Esophagus squamous epithelium (tissue), 5 donors: Measurements from ENCODE around the gene CRABP2. TPM values are rescaled to one million over a fixed set of nuclear protein-coding genes. Genes with fewer than 3 reads are reported as not detected.

Experiments used
- DNase-seq: peaks from one replicate; lab custom pipeline; 2025; lab: John Stamatoyannopoulos, UW
- H3K27ac ChIP-seq, 4 donors: fragments of 200-600 bp; sonication (generic); one replicate each; pipeline ENCODE4 v1.5.1; 2016 to 2019; ENCODE audit warnings: mild to moderate bottlenecking in 1 of 4
- H3K27me3 ChIP-seq, 4 donors: fragments of 200-600 bp; sonication (generic); 1 replicate in 3 of 4; 2 replicates in 1 of 4; pipeline versions ENCODE4 v1.5.1 to v1.6.0; 2017 to 2021; ENCODE audit warnings: antibody characterized with exemption in 1 of 4
- H3K36me3 ChIP-seq, 3 donors: fragments of 200-600 bp; sonication (generic); one replicate each; pipeline ENCODE4 v1.5.1; 2016 to 2019
- H3K4me1 ChIP-seq, 3 donors: fragments of 200-600 bp; sonication (generic); one replicate each; pipeline ENCODE4 v1.5.1; 2017 to 2019
- H3K4me3 ChIP-seq, 4 donors: fragments of 200-600 bp; sonication (generic); 1 replicate in 3 of 4; 2 replicates in 1 of 4; pipeline ENCODE4 v1.5.1; 2016 to 2019; ENCODE audit warnings: mild to moderate bottlenecking in 2 of 4, moderate library complexity in 1 of 4
- H3K9me3 ChIP-seq, 3 donors: fragments of 200-600 bp; sonication (generic); one replicate each; pipeline ENCODE4 v1.5.1; 2016 to 2019
- POLR2A ChIP-seq, 4 donors: fragments of 450-650 bp; IDR thresholded peaks; one replicate each; pipeline ENCODE4 v1.6.1; 2017; ENCODE audit warnings: antibody characterized with exemption in 4 of 4, mild to moderate bottlenecking in 4 of 4, moderate library complexity in 3 of 4
- WGBS, 2 donors: methylation state at CpG; one replicate each; pipeline ENCODE4 v1.1.5; 2018; 5-methylcytosine and 5-hydroxymethylcytosine counted together
- intact Hi-C: fragments of 100-400 bp; cut with DNase I; formaldehyde crosslinking; loops from one replicate; pipeline ENCODE4 v1.15.0; 2022
- total RNA-seq, 4 donors: library from RNA; depleted of rRNA; stranded (reverse); fragments of >200 nt; gene quantifications; one replicate each; pipeline ENCODE4 v1.1.0, GENCODE V29; 2016
- TF ChIP-seq, protein P1 (sequence below), 6 experiments: fragments of 450-650 bp in 4 of 6; fragments of 200-600 bp in 2 of 6; sonication (generic) in 2 of 6; IDR thresholded peaks; one replicate each; pipeline ENCODE4 v1.5.1; 2016 to 2019; ENCODE audit warnings: antibody characterized with exemption in 6 of 6, mild to moderate bottlenecking in 4 of 6, moderate library complexity in 4 of 6
- donor health status: DM: yes; HTN: yes; CAD: no.

The CRABP2 gene
- total RNA-seq, 4 donors from 2014 or later: 149 to 916 (median 441) TPM

GRCh38 chr1:156742801-156743200 is 37.4 kb upstream of the CRABP2 start:
- Histone ChIP-seq H3K27me3 (no peaks in the 10 kb centered on the region), H3K36me3 (peaks cover 23 to 47% (median 26%) of the 10 kb centered on the region in 3 donors), H3K4me1 (peaks cover 24 to 73% (median 35%) of the 10 kb centered on the region in 3 donors), H3K4me3 (no peak overlapping the region), H3K27ac (no peak overlapping the region), H3K9me3 (no peaks in the 10 kb centered on the region)
- no peak for DNase-seq
- intact Hi-C loops: no loop called here
- 89 to 91% methylated on average over 4 of the region's 4 CpGs for WGBS, 2 donors
- TF ChIP-seq POLR2A (IDR thresholded peaks at IDR 0.05): no peak
- TF ChIP-seq, protein P1, sequence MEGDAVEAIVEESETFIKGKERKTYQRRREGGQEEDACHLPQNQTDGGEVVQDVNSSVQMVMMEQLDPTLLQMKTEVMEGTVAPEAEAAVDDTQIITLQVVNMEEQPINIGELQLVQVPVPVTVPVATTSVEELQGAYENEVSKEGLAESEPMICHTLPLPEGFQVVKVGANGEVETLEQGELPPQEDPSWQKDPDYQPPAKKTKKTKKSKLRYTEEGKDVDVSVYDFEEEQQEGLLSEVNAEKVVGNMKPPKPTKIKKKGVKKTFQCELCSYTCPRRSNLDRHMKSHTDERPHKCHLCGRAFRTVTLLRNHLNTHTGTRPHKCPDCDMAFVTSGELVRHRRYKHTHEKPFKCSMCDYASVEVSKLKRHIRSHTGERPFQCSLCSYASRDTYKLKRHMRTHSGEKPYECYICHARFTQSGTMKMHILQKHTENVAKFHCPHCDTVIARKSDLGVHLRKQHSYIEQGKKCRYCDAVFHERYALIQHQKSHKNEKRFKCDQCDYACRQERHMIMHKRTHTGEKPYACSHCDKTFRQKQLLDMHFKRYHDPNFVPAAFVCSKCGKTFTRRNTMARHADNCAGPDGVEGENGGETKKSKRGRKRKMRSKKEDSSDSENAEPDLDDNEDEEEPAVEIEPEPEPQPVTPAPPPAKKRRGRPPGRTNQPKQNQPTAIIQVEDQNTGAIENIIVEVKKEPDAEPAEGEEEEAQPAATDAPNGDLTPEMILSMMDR (IDR thresholded peaks at IDR 0.05): no peak

GRCh38 chr1:156742017-156742416 is 36.6 kb upstream of the CRABP2 start:
- H3K36me3 ChIP-seq: peaks cover 24 to 55% (median 32%) of the 10 kb centered on the region in 3 donors

GRCh38 chr1:156741481-156741983 is 36.1 kb upstream of the CRABP2 start:
- TF ChIP-seq, protein P1 (IDR thresholded peaks at IDR 0.05): no peak
- TF ChIP-seq POLR2A (IDR thresholded peaks at IDR 0.05): no peak
- Histone ChIP-seq H3K27me3 (no peaks in the 10 kb centered on the region), H3K4me1 (peaks cover 13 to 60% (median 29%) of the 10 kb centered on the region in 3 donors), H3K9me3 (no peaks in the 10 kb centered on the region), H3K36me3 (peaks cover 28 to 60% (median 37%) of the 10 kb centered on the region in 3 donors), H3K4me3 (peak overlapping the region in 3 of 4 donors; percentile 79 to 90 (median 87)), H3K27ac (peak overlapping the region; percentile 76 to 95 (median 92))
- WGBS, 2 donors: 41 to 52% methylated on average over 8 of the region's 8 CpGs
- no peak for DNase-seq
- intact Hi-C loops: no loop called here

More at GRCh38 chr1:156742017-156742416, 36.6 kb upstream of the CRABP2 start:
- TF ChIP-seq POLR2A (IDR thresholded peaks at IDR 0.05): no peak
- TF ChIP-seq, protein P1 (IDR thresholded peaks at IDR 0.05): no peak
- Histone ChIP-seq H3K4me1 (peaks cover 17 to 65% (median 32%) of the 10 kb centered on the region in 3 donors), H3K27me3 (no peaks in the 10 kb centered on the region), H3K9me3 (no peaks in the 10 kb centered on the region), H3K4me3 (no peak overlapping the region), H3K27ac (peak overlapping the region; percentile 76 to 95 (median 92))
- intact Hi-C loops: no loop called here
- DNase-seq: no peak
- WGBS, 2 donors: 67 to 72% methylated on average over 3 of the region's 3 CpGs

DNA sequence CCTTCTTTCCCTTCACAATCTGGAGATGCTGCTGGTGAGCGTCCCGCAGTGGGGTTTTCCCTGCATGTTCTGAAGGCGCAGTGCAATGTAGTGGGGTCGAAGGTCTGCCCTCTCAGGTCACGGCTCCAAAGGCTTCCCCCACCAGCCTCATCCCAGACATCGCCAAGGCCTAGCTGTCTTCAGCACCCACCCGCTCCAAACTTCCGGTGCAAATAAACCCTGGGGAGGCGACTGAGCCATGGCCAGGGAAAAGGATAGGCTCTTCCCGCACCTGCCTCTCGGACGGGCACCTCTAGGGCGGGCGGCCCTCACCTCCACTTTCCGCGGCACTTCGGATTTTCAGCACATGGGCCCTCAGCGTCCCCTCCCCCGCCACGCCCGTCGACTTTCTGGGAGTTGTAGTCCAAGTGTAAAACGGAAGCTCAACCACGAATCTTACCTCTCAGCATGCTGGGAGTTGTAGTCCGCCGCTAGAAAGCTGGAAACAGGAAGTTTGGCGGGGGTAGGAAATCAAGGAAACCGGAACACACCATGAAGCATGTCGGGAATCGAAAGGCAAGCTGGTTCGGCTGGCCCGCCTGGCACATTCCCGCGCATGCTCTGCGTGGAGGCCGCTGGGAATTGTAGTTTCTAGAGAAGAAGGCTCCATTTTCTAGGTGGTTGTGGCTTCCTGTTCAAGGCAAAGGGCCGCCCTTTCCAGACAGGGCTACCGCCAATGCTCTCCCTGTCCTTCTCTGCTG is 35.5 kb upstream of the CRABP2 start, which contains the start of gene MRPL24:
Gene MRPL24 (minus strand): TSS at position 348 of the 740 bp plus-strand sequence. CDS start 2,384 bp downstream, outside the sequence.
- intact Hi-C loops: no loop called here
- Histone ChIP-seq H3K9me3 (no peaks in the 10 kb centered on the region), H3K36me3 (peaks cover 34 to 66% (median 41%) of the 10 kb centered on the region in 3 donors), H3K27ac (peak within 1 kb of the TSS; percentile 76 to 95 (median 92)), H3K4me3 (peak within 1 kb of the TSS; percentile 50 to 90 (median 83)), H3K4me1 (peaks cover 6 to 54% (median 23%) of the 10 kb centered on the region in 3 donors), H3K27me3 (no peaks in the 10 kb centered on the region)
- 0% methylated on average over 15 to 18 of the region's 38 CpGs for WGBS, 2 donors
- DNase-seq: peak; percentile 91
- TF ChIP-seq, protein P1 (IDR thresholded peaks at IDR 0.05): peak in 1 of 6 experiments; percentile 18
- TF ChIP-seq POLR2A (IDR thresholded peaks at IDR 0.05): peak in 2 of 4 donors; percentile 31 to 54
